ENCODE results near the gene AUH. TPM values are rescaled to one million over a fixed set of nuclear protein-coding genes. Genes with fewer than 3 reads are reported as not detected.

AUH gene
- polyA plus RNA-seq, 5 donors, result 16.0 to 34.2 (median 27.4) TPM

DNA sequence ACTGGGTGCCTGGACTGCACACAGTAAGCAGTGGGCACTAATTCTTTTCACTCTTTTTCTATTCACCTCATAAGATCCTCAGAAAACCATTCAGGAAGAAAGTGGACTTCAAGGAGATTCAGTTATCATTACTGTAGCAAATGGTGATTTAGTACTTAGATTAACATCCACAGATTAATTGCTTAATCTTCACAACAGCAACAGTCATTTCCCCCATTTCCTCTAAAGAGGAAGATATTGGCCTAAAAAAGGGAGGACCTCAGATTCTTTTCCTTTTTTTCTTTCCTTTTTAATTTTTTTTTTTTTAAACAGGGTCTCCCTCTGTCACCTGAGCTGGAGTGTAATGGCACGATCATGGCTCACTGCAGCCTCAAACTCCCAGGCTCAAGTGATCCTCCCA is 64.4 kb downstream of the AUH start:
- DNase-seq, result no peak

DNA sequence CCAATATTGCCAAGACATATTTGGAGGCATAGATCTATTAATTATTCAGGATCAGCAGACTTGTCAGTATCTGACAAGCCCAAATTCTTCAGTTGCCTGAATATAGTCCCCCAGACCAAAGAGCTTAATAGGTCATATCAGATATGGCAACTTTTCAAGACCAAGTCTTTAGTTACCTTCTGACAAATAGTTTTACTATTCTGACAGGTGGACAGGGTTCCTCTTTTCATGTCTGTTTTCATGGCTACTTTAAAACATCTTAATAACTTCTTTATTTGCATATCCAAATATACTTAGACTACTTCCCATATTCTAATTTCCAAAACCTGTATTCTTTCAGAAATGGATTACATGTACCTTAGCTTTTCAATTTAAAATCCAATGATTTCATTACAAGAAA is 65.4 kb downstream of the AUH start:
- DNase-seq, result no peak

DNA sequence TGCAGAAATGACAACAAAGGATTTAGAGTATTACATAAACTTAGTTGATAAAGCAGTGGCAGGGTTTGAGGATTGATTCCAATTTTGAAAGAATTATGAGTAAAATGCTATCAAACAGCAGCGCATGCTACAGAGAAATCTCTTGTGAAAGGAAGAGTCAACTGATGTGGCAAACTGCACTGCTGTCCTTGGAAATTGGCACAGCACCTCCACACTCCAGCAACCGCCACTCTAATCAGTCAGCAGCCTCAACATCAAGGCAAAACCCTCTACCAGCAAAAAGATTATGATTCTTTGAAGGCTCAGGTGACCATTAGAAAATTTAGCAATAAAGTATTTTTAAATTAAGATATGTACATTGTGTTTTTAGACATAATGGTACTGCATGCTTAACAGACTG is 66.4 kb downstream of the AUH start:
- no peak for DNase-seq

DNA sequence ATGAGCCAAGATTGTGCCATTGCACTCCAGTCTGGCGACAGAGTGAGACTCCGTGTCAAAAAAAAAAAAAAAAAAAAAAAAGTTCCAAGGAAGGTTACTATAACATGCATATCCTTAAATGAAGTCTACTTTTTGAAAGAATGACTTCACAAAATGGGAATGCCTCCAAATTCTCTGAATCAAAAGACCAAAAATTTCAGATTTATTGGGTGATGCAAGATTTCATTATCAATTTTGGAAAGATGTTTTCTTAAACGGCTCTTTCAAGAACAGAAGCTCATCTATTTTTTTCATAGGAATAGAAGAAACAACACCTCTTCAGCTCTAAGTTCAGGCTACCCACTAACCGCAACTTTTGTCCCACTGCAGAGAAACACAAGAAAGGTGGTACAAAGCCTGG is 69.9 kb downstream of the AUH start:
- DNase-seq, result peak; percentile 64 to 70

DNA sequence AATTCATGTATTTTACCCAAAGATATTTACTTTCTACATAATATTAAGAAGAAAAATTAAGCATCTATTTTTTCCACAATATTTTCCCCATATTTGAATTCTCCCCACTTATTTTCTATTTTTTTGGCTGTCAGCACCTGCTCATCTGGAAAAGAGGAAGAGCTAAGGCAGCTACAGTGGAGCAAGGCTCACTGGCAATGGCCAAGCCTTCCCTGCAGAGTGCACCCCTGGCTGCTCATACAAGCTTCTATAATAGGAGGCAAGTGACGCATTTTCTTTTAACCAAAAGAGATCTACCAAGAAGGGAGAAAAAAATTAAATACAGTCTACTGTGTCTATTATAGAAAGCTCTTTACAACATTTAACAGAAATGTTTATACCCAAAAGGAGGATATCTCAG is 72.5 kb downstream of the AUH start:
- DNase-seq, result no peak

DNA sequence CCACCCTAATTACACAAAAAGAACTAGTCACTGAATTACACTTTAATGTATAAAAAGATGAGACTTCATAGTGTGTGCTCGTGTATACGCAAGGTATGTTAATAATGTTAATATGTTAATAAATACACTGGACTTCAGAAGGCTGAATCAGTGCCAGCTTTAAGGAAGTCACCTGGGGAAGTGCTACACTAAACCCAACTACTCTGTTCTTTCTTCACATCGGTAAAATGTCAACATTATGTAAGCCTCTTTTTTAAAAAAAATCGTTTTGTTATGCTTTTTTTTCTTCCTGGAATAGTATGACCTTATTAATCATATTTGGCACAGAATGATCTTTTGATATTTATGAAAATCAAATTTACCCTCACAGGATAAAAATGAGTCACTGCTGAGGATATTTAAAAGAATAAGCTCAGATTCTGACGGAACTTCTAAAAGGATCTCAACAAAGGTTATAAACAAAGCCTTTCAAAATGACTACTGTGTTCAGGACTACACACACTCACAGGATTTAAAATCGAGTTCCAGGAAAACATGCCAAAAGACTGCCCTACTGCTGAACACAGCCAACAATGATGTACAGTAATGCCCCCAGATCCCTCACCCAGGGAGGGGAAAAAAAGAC is 75.9 kb downstream of the AUH start:
- DNase-seq, result no peak

DNA sequence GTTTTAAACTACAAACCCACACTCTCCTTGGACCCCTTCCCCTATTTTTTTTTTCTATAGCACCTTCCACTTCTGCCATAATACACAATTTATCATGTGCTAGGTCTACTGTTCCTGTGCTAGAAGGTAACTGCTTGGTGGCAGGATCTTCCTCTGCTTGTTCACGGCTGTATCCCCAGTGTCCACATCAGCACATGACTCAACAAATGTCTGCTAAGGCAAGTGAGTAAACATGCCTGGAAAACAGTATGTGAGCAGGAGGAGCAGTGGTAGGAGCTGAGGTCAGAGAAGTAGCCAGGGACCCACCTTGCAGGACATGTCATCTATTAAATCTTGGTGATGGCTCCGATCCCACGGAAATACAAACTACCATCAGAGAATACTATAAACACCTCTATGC is 79.4 kb downstream of the AUH start:
- no peak for DNase-seq

DNA sequence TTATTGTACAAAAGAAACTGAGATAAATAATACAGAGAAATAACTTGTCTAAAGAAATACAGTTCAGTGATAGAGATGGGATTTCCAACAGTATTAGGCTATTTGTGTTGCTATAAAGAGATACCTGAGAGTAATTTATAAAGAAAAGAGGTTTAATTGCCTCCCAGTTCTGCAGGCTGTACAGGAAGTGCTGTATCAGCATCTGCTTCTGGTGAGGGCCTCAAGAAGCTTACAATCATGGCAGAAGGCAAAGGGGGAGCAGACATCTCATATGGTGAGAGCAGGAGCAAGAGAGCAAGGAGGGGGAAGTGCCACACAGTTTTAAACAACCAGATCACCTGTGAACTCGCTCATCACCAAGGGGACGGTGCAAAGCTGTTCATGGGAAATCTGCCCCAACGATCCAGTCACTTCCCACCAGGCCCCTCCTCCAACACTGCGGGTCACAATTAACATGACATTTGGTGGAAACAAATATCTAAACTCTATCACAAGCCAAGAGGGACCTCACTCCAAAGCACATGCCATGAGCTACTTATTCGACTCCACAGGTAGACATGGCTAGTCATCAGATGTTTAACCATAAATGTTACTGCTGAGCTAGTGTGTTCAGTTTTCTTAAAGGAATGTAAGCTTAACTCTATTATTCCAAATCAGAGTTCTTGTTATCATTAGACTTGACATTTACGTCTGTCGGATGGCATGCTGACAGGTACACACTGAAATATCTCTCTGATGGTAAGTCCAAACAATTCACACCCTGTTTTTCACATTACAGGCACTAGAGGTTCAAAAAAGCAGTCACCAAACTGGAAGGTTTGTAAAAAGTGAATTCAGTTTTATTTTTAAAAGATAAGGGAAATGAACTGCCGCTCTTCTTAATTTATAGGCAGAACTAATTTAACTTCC is 82.2 kb downstream of the AUH start:
- DNase-seq, result no peak

DNA sequence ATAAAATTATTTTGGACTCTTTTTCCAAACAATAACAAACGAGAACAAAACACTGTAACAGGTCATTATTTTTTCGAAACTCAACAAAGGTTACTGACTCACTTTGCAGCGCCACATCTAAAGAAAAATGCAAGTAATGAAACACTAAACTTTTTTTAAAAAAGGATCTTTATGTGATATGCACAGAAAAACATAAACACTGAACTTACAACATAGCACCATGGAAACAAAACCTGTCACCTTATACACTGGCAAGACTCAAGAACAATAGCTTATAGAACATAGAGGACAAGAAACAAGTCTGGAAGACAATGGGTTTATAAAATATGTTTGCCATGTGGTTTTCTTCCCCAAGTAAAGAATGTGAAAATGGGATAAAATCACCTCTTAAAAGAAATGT is 85.2 kb downstream of the AUH start:
- no peak for DNase-seq

DNA sequence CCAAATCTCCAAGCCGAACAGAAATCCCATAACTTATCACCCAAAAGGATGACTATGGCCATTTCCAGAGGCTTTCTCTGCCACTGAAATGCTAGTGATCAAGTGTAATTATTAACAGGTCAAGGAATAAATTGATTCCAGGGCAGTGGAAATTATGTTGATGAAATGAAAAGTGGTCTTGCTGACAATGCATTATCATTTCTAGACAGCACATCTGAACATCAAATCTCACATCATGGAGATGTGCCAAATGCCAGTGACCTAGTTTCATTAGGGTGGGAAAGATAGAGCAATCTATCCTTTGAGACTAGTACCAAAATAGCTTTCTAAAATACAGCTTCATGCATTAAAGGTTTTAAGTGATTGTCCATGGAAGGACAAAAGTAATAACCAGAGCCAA is 86.1 kb downstream of the AUH start:
- DNase-seq, result no peak

DNA sequence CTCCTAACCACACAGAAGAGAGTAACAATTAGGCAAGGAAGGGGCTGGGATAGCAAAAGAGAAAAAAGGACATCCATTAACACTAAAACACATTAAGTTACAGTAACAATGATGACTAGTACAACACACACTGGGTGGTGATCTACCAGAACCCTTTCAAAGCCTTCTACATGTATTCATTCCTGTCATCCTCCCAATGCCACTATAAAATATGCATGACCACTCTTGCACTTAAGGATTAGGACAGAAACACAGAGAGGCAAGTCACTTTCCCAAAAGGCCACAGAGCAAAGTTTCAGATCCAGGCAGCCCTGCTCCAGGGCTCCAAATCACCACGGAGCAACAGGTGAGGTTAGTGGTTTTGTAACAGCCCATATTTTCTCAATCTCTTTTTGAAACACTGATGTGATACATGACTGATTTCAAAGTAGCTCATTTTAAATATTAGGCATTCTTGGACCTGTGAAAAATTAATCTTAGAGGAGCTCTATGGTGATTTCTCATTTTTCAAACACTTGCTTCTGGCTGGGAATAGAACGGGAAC is 86.7 kb downstream of the AUH start:
- no peak for DNase-seq

DNA sequence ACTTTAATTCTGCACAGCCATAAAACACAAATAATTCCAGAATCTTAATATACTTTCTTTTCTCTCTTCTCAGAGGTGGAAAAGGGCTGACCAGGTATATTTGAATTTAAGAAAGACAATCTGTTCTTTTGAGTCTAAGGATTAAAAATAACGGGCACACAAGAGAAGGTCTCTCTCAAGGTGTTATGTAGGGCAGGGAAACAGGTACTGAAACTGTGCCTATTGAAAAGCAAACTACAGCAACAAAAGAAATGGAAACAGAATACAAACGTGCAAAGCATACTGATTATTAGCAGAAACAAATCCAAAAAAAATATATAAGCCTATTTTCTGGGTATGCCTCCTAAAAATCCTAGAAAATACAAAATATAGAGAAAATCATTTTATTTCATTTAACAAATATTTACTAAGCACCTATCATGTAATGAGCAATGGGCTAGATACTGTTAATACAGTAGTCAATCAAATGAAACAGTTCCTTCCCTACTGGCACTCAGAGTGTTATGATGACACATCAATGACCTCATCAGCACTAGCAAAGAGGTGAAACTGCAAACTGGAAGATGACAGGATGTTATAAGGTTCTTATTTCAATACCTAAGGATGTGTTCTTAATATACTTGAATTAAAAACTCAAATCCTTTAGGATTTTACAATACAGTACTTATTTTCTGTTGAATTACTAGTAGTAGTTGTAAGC is 87.7 kb downstream of the AUH start:
- DNase-seq, result no peak

DNA sequence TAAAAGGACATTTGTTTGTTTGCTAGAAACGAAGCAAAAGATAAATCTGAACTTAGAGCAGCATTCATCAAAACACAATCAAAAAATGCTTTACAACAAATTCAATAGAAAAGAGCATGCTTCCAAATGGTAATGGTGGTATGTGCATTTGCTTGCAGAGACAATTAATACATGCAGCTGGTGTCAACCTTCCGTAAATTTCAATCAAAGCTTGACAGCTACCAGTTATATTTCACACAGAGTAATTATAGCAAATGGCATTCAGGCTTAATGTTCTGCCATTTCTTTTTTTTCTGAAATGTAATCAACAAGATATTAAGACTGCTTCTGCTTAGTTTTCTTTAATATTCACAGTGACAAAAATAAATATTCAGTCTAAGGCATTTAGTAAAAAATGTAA is 90.6 kb downstream of the AUH start:
- no peak for DNase-seq

DNA sequence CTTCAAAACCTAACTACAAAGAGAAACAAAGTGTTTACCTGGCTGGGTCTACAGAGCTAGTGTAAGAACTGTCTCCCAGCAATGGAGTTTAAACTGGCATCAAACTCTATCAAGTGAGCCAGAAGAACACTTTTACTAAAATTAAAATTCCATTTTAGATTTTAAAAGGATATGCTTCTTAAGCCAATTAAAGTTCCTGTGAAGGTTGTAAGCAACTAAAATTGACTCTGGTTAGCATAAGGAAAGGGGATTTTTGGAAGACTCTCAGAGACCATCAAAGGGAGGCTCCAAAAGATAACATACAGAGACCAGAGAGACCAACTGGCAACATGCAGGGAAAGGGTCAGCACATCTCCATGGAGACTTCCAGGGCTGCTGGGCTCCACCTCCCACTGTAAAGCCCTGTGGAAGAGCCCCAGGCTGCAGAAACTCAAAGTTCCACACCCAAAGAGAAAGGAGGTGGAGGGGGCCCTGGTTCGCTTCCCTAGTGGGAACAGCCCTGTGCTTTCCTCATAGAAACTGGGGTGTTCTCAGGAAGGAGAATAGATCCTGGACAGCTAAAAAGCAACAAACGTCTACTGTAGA is 91.7 kb downstream of the AUH start:
- DNase-seq, result no peak

DNA sequence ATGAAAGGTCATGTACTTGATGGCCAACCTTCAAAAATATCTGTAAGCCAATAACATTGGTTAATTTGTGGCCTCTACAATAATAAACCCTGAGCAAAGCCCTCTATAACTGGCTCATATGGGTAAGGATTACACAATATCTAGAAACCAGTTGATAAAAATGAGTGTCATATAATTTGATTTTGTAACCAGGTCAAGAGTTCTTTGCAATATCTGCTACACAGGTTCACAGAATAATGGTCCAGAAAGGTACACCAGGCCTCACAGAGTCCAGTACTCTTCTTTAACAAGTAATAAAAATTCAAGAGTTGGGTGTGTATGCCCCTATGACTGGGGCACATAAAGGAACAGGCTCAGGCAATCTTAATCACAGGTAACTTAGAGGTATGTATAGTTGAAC is 95.3 kb downstream of the AUH start:
- no peak for DNase-seq

DNA sequence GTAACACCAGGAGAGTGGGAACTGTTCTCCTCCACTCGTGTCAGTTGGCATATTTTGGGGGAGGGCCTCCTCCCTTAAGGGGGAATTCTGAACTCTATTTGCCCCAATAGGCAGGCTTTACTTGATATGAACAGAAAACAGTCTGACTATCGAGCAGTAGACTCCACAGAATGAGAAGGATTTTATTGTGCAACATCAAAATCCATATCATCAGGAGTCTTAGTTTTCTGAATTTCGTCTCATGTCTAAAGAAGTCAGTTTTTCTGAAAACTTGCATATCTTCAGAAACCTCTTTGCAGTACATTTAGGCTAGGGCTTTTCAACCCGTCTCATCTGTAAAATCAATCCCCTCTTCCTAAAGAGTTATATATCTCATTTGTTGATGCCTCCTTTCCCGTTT is 96.2 kb downstream of the AUH start:
- no peak for DNase-seq

DNA sequence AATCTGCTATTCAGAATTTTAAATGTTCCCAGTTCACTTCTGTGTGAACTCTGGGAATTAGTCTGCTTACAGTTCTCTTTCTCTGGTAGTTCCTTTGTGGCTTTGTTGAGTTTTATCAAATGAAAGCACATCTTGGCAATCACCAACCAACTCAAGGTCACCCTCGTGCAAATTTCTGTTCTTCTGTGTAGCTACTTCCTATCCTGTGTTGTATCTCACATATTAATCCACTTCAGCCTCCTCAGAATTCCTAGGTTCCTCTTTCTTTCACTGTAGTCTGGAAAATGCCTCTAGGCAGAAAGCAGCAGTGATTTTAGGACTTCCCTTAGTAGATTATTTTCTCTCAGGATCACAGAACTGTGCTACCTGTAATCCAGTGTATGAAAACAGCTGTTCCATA is 100.3 kb downstream of the AUH start:
- no peak for DNase-seq

DNA sequence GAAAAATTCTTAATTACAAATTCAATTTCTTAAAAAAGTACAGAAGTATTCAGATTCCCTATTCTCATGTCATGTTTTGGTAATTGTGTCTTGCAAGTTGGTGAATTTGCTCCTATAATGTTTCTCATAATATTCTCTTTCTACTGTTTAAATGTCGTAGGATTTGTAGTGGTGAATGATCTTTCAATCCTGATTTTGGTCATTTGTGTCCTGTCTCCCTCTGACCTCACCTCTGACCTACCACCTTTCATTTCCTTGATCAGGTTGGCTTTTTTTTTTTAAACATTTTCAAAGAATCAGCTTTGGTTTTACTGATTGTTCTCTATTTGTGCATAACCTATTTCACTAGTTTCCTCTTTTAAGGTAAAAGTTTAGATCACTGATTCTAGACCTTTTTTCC is 102.6 kb downstream of the AUH start:
- no peak for DNase-seq

DNA sequence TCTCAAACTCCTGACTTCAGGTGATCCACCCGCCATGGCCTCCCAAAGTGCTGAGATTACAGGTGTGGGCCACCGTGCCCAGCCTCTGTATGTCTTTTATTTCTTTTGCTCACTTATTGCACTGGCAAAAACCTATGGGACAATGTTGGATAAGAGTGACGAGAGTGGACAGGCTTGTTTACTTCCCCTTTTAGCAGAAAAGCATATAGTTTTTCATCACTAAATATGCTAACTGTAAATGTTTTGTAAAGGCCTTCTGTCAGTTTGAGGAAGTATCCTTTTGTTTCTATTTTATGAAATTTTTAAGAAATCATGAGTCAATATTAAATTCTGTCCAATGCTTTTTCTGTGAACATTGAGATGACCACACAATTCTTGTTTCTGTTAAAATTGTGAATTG is 103.3 kb downstream of the AUH start:
- no peak for DNase-seq

DNA sequence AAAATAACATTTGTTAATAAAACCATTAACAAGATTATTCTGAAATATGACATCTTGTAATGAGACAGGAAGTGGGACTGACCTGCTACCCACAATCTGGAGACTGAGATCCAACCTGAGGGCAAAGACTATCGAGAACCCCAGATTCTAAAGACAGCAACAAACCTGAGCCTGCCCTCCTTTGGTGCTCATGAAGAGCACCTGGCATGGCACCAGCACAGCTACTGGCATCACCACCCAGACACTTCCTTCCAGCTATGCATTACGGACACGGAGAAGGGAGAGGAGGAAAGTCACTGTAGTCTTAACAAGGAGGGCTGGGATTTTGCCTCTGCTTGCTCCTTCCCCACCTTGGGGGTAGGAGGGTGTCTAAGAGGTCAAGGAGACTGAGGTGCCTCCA is 105.5 kb downstream of the AUH start:
- no peak for DNase-seq

DNA sequence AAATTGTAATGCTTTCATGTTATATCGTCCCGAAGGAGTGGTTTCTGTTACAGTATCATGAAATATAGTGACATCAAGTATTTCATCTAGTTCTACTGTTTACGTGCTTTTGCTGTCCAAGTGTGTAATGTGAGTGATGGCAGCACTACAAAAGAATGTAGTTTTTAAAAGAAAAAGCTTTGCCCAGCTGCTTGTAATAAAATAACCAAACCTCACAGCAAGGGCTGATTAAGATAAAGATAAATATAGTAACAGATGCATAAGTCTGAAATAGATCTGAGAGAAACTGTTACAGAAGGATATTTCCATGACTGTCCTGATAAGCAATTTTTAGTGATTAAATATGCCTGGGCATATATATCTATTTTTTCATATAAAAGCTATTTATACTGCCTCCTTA is 106.4 kb downstream of the AUH start:
- DNase-seq, result no peak

DNA sequence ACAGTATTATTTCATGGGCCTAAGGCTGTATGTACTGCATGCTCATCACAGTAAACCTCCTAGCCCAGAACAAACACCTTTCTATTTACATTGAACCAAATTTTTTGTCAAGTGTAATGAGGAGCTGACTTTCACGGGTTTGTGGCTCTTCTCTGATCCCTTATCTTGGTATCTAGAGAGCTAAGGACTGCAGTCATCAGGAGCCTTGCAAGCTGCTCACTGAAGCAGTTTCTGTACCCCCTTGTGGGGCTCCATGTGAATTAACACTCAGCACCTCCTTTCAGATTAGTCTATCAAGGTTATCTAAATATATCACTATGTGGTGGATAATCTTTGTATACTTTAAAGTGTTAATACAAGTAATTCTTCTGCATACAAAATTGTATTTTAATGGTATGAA is 108.2 kb downstream of the AUH start:
- no peak for DNase-seq
